Naive thymus-derived CD8-positive, alpha-beta T cell (primary cell): Measurements from ENCODE around the gene PCBP2. TPM values are rescaled to one million over a fixed set of nuclear protein-coding genes. Genes with fewer than 3 reads are reported as not detected.
"Not testable (repeated sequence)": the region's sequence is repeated elsewhere in the genome, so short reads cannot be mapped to it uniquely, and the experiment has no call there.

Experiments
- ATAC-seq, 2 donors: fragments of 150-1000 bp; cut with Tn5 transposase in 1 of 2; sonication (Bioruptor Pico), chemical (Tn5 transposase) in 1 of 2; 1 replicate in 1 of 2; 2 replicates in 1 of 2; pipeline ENCODE4 v1.10.0; 2021; ENCODE audit warnings: mild to moderate bottlenecking in 2 of 2, moderate library complexity in 2 of 2
- POLR2A ChIA-PET: fragments of 350-600 bp; sonication (Branson Sonifier 250); formaldehyde crosslinking; loops from one replicate; lab custom pipeline; 2021; ENCODE audit warnings: antibody characterized with exemption; lab: Charles Lee
- DNase-seq, 10 donors: peaks; one replicate each; pipeline versions ENCODE4 v3.0.0 to v3.0.0-alpha.2; 2020 to 2022
- H3K27ac Mint-ChIP-seq, 10 donors: one replicate each; pipeline ENCODE4 v1.8.0; 2020 to 2022; ENCODE audit warnings: mild to moderate bottlenecking in 10 of 10, mixed read lengths in 10 of 10, moderate library complexity in 4 of 10, inconsistent platforms in 1 of 10
- H3K27me3 Mint-ChIP-seq, 5 donors: one replicate each; pipeline ENCODE4 v1.8.0; 2021 to 2022; ENCODE audit warnings: mixed read lengths in 5 of 5
- H3K36me3 Mint-ChIP-seq, 3 donors: one replicate each; pipeline ENCODE4 v1.8.0; 2020 to 2022; ENCODE audit warnings: mixed read lengths in 3 of 3, mild to moderate bottlenecking in 2 of 3, inconsistent platforms in 1 of 3
- H3K4me1 Mint-ChIP-seq, 4 donors: one replicate each; pipeline ENCODE4 v1.8.0; 2021 to 2022; ENCODE audit warnings: mixed read lengths in 4 of 4
- H3K4me3 Mint-ChIP-seq, 10 donors: one replicate each; pipeline ENCODE4 v1.8.0; 2020 to 2022; ENCODE audit warnings: mild to moderate bottlenecking in 10 of 10, mixed read lengths in 10 of 10, moderate library complexity in 6 of 10, inconsistent platforms in 1 of 10
- H3K9me3 Mint-ChIP-seq, 9 donors: one replicate each; pipeline ENCODE4 v1.8.0; 2020 to 2022; ENCODE audit warnings: mixed read lengths in 9 of 9, mild to moderate bottlenecking in 3 of 9, inconsistent platforms in 1 of 9, moderate library complexity in 1 of 9
- polyA plus RNA-seq, 3 donors: library from polyadenylated mRNA; unstranded; fragments of 300-500 nt; fragmentation: Illumina TruSeq; gene quantifications; one replicate each; pipeline ENCODE4 v1.2.3, GENCODE V29; 2021
- total RNA-seq, 8 experiments: library from RNA in 2 of 8; stranded (reverse) in 2 of 8; gene quantifications; one replicate each; pipeline ENCODE4 v1.2.3 and lab custom pipeline; 2021 to 2026

PCBP2 gene
- total and polyA plus RNA-seq, 5 experiments from 2014 or later: 143 to 917 (median 157) TPM

DNA sequence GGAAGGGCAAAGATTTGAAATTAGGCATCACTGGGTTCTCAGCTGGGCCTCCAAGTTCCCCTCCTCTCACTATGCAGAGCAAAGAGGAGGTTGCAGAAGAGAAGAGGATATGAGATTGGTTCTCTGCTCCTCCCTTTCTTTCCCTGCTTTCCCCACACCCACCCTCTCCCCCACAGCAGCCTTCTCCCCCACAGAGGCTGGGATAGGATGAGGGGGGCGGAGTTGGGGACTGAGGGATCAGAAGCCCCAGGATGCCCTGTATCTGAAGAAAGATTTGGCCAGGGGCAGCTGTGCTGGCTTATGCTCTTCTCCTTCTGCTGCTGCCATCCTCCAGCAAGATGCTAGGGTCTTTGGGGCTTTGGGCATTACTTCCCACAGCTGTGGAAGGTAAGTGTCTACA is 28.3 kb upstream of the PCBP2 start, which contains the start of gene AMHR2:
AMHR2 (plus strand) TSS at position 259 of the 400 bp plus-strand sequence; CDS start at position 339, 80 bp downstream.
- Mint-ChIP-seq H3K36me3 (no peaks in the 10 kb centered on the region), H3K9me3 (no peaks in the 10 kb centered on the region), H3K4me3 (no peak within 1 kb of the TSS), H3K4me1 (peaks cover 7 to 16% (median 8%) of the 10 kb centered on the region in 4 donors), H3K27me3 (no peaks in the 10 kb centered on the region), H3K27ac (no peak within 1 kb of the TSS)
- POLR2A ChIA-PET: interaction anchor here (0.6 kb wide), 1 partner anchor 43 kb away, joined by 3 read pairs; no protein-coding TSS in a partner anchor
- DNase-seq (no peak), ATAC-seq (no peak)

DNA sequence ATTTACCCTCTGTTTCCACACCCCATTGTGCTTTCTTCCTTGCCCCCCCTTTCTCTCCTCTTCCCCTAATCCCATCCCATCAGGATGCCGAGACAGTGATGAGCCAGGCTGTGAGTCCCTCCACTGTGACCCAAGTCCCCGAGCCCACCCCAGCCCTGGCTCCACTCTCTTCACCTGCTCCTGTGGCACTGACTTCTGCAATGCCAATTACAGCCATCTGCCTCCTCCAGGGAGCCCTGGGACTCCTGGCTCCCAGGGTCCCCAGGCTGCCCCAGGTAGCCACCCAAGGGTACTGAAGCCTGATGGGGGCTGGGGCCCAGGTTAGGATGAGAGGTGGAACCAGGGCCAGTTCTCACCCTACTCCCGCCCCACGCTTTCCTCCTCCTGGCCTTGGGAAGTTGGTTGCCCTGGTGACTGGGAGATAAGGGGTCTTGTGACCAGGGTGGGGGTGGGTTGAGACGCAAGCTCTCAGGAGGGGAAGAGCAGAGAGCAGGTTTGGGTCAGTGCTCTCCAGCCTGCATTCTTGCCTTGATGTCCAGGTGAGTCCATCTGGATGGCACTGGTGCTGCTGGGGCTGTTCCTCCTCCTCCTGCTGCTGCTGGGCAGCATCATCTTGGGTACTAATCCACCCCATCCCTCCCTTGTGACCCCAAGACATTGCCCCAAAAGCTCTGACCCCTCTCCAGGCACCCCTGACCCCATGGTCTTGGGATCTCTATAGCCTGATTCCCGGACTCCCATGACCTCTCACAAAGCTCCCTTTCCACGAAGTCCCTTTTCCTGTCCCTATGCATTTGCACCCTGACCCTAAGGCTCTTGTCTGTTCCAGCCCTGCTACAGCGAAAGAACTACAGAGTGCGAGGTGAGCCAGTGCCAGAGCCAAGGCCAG is 27.0 kb upstream of the PCBP2 start:
- Mint-ChIP-seq H3K27ac (peak overlapping the region in 1 of 10 donors; percentile 57), H3K27me3 (no peaks in the 10 kb centered on the region), H3K9me3 (no peaks in the 10 kb centered on the region), H3K4me1 (peaks cover 4 to 7% (median 5%) of the 10 kb centered on the region in 4 donors), H3K36me3 (no peaks in the 10 kb centered on the region), H3K4me3 (no peak overlapping the region)
- ATAC-seq (no peak), DNase-seq (no peak)
- POLR2A ChIA-PET: interaction anchor here (0.6 to 1.6 kb wide), 2 partner anchors 56 to 104 kb away, joined by 4 read pairs; partner anchors contain the start of gene AAAS

DNA sequence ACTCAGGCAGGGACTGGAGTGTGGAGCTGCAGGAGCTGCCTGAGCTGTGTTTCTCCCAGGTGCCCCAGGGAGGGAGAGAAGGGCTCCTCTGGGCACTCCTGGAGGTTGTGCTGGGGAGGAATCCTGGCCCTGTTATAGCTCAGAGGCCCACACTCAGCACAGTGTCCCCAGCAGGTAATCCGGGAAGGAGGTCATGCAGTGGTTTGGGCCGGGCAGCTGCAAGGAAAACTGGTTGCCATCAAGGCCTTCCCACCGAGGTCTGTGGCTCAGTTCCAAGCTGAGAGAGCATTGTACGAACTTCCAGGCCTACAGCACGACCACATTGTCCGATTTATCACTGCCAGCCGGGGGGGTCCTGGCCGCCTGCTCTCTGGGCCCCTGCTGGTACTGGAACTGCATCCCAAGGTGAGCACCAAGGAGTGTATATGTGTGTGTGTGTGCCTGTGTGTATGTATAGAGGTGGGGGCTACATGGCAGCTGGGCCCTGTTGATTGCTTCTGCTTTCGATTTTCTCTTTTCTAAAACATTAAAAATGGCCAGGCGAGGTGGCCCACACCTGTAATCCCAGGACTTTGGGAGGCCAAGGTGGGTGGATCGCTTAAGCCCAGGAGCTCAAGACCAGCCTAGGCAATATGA is 26.3 kb upstream of the PCBP2 start:
- ATAC-seq: no peak
- H3K36me3 Mint-ChIP-seq: no peaks in the 10 kb centered on the region
- no peaks in the 10 kb centered on the region for H3K27me3 Mint-ChIP-seq
- POLR2A ChIA-PET: interaction anchor here (0.5 to 1.6 kb wide), 3 partner anchors 57 to 105 kb away, joined by 3 to 4 read pairs (median 4); partner anchors contain the start of gene AAAS
- peaks cover 4 to 7% (median 5%) of the 10 kb centered on the region in 4 donors for H3K4me1 Mint-ChIP-seq
- H3K27ac Mint-ChIP-seq: peak overlapping the region in 2 of 10 donors; percentile 40 to 57
- no peak for DNase-seq
- H3K9me3 Mint-ChIP-seq: no peaks in the 10 kb centered on the region
- H3K4me3 Mint-ChIP-seq: no peak overlapping the region

DNA sequence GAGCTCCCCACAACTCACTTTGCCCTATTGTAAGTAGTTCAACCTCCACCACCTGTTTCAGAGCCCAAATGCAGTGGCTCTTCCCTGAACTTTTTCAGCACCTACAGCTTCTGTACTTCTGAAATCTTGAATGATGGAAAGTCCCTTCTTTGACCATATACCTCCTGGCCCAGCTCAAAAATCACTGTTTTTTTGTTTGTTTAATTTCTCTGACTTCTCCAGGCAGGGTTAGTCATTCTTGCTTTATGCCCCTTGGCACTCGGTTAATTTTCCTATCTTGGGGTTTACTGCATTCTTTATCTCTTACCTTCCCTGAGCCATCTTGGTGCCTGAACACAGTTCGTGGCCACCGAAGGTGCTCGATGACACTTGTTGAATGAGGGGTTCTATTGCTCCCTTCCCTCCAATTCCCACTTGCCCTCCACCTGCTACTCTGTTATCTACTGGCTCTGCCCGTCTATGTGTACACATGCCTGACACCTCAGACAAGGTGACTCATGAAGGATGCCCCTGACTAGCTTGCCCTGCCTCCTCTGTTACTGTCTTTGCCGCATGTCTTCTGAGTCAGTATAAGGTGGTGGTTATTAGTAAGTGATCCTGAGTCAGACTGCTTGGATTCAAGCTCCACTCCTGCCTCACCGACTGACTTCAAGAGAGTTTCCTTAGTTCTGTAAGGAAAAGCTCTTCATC is 23.9 kb upstream of the PCBP2 start:
- no peak for ATAC-seq
- H3K27ac Mint-ChIP-seq: peak overlapping the region in 4 of 10 donors; percentile 36 to 70 (median 52)
- POLR2A ChIA-PET: no interaction called here
- H3K9me3 Mint-ChIP-seq: no peaks in the 10 kb centered on the region
- no peaks in the 10 kb centered on the region for H3K36me3 Mint-ChIP-seq
- H3K27me3 Mint-ChIP-seq: no peaks in the 10 kb centered on the region
- peaks cover 0 to 3% (median 0%) of the 10 kb centered on the region in 4 donors for H3K4me1 Mint-ChIP-seq
- DNase-seq: peak in 1 of 10 donors; percentile 14
- no peak overlapping the region for H3K4me3 Mint-ChIP-seq

DNA sequence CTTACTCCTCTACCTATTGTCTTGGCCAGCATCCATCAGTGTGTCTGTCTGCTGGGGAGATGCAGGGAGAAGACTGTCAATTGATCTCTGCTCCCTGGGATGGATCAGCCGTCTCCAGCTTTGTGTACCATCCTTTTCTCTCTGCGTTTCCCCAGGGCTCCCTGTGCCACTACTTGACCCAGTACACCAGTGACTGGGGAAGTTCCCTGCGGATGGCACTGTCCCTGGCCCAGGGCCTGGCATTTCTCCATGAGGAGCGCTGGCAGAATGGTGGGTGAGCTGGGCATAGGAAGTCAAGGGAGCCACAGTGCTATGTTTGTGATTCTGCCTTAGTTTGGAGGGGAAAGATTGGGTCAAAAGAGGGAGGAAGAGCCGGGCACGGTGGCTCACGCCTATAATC is 23.2 kb upstream of the PCBP2 start:
- ATAC-seq (no peak), DNase-seq (no peak)
- Mint-ChIP-seq H3K4me3 (no peak overlapping the region), H3K36me3 (no peaks in the 10 kb centered on the region), H3K4me1 (peaks cover 0 to 3% (median 0%) of the 10 kb centered on the region in 4 donors), H3K27me3 (no peaks in the 10 kb centered on the region), H3K27ac (no peak overlapping the region), H3K9me3 (no peaks in the 10 kb centered on the region)
- POLR2A ChIA-PET: no interaction called here

DNA sequence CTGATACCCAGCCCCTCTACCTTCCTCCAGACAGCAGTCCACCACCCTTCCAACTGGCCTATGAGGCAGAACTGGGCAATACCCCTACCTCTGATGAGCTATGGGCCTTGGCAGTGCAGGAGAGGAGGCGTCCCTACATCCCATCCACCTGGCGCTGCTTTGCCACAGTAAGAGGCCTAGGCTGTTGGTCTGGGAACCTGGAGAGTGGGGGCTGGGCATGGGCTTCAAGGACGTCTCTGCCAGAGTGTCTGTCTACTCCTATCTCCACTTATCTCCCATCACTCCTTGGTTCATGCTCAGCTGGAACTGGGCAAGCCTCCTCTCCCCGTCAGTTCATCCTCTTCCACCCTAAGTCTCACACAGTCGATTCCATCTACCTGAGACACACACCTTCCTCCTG is 21.8 kb upstream of the PCBP2 start:
- H3K27me3 Mint-ChIP-seq: no peaks in the 10 kb centered on the region
- no peaks in the 10 kb centered on the region for H3K9me3 Mint-ChIP-seq
- H3K36me3 Mint-ChIP-seq: no peaks in the 10 kb centered on the region
- POLR2A ChIA-PET: no interaction called here
- ATAC-seq (no peak), DNase-seq (no peak)
- H3K27ac Mint-ChIP-seq: peak overlapping the region in 1 of 10 donors; percentile 30
- H3K4me1 Mint-ChIP-seq: peaks cover 0 to 3% (median 0%) of the 10 kb centered on the region in 4 donors
- no peak overlapping the region for H3K4me3 Mint-ChIP-seq

DNA sequence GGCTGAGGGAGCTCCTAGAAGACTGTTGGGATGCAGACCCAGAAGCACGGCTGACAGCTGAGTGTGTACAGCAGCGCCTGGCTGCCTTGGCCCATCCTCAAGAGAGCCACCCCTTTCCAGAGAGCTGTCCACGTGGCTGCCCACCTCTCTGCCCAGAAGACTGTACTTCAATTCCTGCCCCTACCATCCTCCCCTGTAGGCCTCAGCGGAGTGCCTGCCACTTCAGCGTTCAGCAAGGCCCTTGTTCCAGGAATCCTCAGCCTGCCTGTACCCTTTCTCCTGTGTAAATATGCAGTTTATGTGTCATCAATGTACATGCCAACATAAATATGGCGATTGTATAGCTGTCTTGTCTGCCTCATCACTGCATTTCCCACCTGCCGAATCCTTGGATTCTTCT is 20.7 kb upstream of the PCBP2 start:
- POLR2A ChIA-PET: interaction anchor here (0.5 to 1.2 kb wide), 4 partner anchors 9 to 302 kb away, joined by 3 to 7 read pairs (median 4); partner anchors contain the start of gene PRR13
- H3K36me3 Mint-ChIP-seq: no peaks in the 10 kb centered on the region
- no peaks in the 10 kb centered on the region for H3K27me3 Mint-ChIP-seq
- no peaks in the 10 kb centered on the region for H3K9me3 Mint-ChIP-seq
- H3K4me3 Mint-ChIP-seq: no peak overlapping the region
- DNase-seq (no peak), ATAC-seq (no peak)
- H3K27ac Mint-ChIP-seq: no peak overlapping the region
- peaks cover 0 to 3% (median 0%) of the 10 kb centered on the region in 4 donors for H3K4me1 Mint-ChIP-seq

DNA sequence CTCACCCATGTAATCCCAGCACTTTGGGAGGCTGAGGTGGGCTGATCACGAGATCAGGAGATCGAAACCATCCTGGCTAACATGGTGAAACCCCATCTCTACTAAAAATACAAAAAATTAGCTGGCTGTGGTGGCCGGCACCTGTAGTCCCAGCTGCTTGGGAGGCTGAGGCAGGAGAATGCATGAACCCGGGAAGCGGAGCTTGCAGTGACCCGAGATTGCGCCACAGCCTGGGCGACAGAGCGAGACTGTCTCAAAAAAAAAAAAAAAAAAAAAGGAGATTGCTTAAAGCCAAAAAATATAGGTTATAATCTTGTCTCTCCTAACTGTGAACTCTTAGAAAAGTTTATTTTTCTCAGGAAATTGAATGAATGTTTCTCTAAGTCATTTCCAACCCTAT is 16.6 kb upstream of the PCBP2 start:
- not testable (repeated sequence) for H3K36me3 Mint-ChIP-seq, H3K4me3 Mint-ChIP-seq, H3K9me3 Mint-ChIP-seq, ATAC-seq, H3K27me3 Mint-ChIP-seq, H3K27ac Mint-ChIP-seq, H3K4me1 Mint-ChIP-seq, DNase-seq
- POLR2A ChIA-PET: interaction anchor here (0.6 kb wide), 1 partner anchor 110 kb away, joined by 3 read pairs; no protein-coding TSS in a partner anchor

DNA sequence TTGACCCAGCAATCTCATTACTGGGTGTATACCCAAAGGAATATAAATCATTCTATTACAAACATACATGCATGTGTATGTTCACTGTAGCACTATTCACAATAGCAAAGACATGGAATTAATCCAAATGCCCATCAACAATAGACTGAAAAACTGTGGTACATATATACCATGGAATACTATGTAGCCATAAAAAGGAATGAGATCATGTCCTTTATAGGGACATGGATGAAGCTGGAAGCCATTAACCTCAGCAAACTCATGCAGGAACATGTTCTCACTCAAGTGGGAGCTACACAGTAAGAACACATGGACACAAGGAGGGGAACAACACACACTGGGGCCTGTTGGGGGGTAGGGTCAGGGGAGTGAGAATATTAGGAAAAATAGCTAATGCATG is 12.3 kb upstream of the PCBP2 start:
- H3K27me3 Mint-ChIP-seq: not testable (repeated sequence)
- H3K36me3 Mint-ChIP-seq: peaks cover 0 to 15% (median 0%) of the 10 kb centered on the region in 3 donors
- peak overlapping the region in 1 of 10 donors; percentile 60 for H3K4me3 Mint-ChIP-seq

DNA sequence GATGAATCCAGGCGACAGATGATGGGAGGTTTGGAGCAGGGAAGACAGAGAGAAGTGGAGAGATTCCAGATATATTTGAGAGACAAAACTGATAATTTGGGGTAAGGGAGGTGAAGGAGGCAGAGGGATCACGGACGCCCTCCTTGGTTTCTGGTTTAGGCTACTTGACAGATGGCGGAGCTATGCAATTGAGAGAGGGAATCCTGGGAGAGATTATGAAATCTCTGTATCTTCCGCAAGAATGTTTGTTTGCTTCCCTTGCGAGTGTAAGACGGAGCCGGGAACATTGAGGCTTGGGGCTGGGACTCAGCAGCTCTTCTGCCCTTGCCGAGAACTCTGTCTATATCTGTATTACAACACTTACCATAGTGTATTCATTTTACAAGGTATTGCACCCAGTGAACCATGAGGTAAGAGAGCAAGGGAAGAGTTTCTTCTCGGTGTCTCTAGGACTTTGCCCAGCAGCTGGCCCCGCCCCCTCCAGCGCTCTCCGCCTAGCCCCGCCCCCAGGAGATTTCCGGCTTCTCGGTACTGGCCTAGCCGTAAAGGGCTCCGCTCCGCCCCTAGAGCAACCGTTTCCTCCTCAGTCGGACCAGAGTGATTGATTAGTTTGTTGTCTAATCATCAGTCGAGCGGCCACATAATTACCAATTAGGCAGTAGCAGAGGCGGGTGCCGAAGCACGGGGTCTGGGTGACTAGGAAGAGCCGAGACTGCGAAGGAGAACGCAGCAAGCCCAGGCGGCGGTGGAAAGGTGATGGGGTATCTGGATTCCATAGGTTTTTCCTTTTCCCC is 10.7 kb upstream of the PCBP2 start, which contains the start of gene PRR13:
PRR13 (plus strand) TSS at position 695 of the 794 bp plus-strand sequence. CDS start 981 bp downstream, outside the sequence.
- Mint-ChIP-seq H3K27ac (peak within 1 kb of the TSS; percentile 90 to 99 (median 96)), H3K4me3 (peak within 1 kb of the TSS; percentile 90 to 100 (median 96)), H3K4me1 (peaks cover 17 to 48% (median 44%) of the 10 kb centered on the region in 4 donors), H3K36me3 (peaks cover 0 to 32% (median 0%) of the 10 kb centered on the region in 3 donors), H3K27me3 (no peaks in the 10 kb centered on the region), H3K9me3 (no peaks in the 10 kb centered on the region)
- ATAC-seq (peak; percentile 98), DNase-seq (peak; percentile 90 to 99 (median 97))
- POLR2A ChIA-PET: interaction anchor here (0.7 to 3.2 kb wide), 19 partner anchors 9 to 435 kb away, joined by 3 to 37 read pairs (median 5); partner anchors contain the start of genes AAAS, ATP5MC2, EIF4B and MAP3K12

More for the DNA sequence above, 12.3 kb upstream of the PCBP2 start:
- ATAC-seq, H3K9me3 Mint-ChIP-seq, DNase-seq: not testable (repeated sequence)
- POLR2A ChIA-PET: interaction anchor here (0.7 to 1.2 kb wide), 3 partner anchors 12 to 109 kb away, joined by 3 read pairs; no protein-coding TSS in a partner anchor
- H3K4me1 Mint-ChIP-seq: peaks cover 12 to 32% (median 28%) of the 10 kb centered on the region in 4 donors
- H3K27ac Mint-ChIP-seq: peak overlapping the region in 3 of 10 donors; percentile 22 to 86 (median 45)

DNA sequence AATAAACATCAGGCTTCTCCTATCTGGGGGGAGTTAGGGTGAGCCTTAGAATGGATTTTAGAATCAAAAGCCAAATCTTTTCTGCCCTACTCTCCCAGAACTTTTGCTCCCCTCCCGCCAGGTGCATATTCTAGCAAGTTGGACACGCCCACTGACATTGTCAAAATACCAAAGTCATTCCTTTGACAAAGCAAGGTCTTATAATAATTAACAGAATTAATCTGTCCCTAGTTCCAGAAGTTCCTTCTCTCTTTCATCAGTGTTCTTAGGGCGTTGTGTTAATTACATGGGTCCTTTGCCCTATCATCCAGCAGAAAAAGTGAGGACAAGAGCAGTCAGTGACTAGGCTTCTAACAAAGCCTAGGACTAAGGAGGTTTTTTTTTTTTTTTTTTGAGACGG is 7.9 kb upstream of the PCBP2 start:
- no peaks in the 10 kb centered on the region for H3K27me3 Mint-ChIP-seq
- H3K4me3 Mint-ChIP-seq: peak overlapping the region; percentile 50 to 92 (median 74)
- H3K27ac Mint-ChIP-seq: peak overlapping the region in 8 of 10 donors; percentile 48 to 95 (median 74)
- no peaks in the 10 kb centered on the region for H3K9me3 Mint-ChIP-seq
- ATAC-seq (no peak), DNase-seq (no peak)
- H3K4me1 Mint-ChIP-seq: peaks cover 21 to 56% (median 50%) of the 10 kb centered on the region in 4 donors
- POLR2A ChIA-PET: no interaction called here
- H3K36me3 Mint-ChIP-seq: peaks cover 0 to 50% (median 2%) of the 10 kb centered on the region in 3 donors
